ENCODE data around the gene CCDC138.

CCDC138 gene

DNA sequence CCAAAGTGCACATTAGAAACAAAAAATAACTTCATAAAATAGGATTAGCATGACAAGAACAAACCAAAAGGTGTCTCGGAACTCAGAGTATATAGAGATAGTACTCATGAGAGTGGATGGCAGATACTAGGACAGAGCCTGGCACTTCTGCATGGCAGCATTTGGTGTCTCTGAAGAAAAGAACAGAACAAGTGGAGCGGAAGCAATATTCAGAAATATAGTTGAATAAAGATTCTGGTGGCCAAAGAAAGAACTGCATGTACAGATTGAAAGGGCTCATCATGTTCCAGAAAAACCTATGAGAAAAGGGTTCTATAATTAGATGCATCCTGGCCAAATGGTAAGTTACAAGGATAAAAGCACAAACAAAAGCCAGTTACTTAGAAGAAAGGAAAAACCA is 90.9 kb downstream of the CCDC138 start:
- Histone ChIP-seq H3K27me3 (replicated peaks; ENCODE audit: control insufficient read depth, insufficient read depth, low read length, poor library complexity, severe bottlenecking) (no peaks in the 10 kb centered on the region), H3K4me1 (ENCODE audit: control insufficient read depth, insufficient read depth, low read length, poor library complexity, severe bottlenecking) (no peaks in the 10 kb centered on the region), H3K9me3 (ENCODE audit: control insufficient read depth, low read length) (no peaks in the 10 kb centered on the region), H3K27ac (ENCODE audit: insufficient read depth, low read length, poor library complexity, severe bottlenecking) (no peak overlapping the region), H3K4me3 (ENCODE audit: insufficient read depth, low read depth, low read length, poor library complexity, severe bottlenecking) (no peak overlapping the region), H3K36me3 (ENCODE audit: control insufficient read depth, insufficient read depth, low read length) (no peaks in the 10 kb centered on the region)
- DNase-seq, result no peak

DNA sequence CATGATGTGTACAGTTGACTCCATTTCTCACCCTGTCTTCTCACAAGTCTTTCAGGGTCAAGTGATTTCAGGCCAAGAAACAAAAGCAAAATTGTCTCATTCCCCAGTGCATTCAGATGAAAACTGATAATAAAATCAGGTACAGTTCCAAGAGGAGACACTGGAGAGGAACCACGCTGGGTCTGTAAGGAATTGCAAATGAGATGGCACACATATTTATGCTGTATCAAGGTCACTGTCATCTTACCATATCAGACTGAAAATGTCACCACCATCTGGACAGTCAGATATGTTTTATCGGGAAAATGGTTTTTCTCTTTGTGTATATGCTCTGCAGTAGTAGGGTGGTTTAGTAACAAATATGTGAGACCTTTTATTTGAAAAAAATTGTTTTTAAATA is 91.7 kb downstream of the CCDC138 start:
- Histone ChIP-seq H3K4me1 (ENCODE audit: control insufficient read depth, insufficient read depth, low read length, poor library complexity, severe bottlenecking) (no peaks in the 10 kb centered on the region), H3K9me3 (ENCODE audit: control insufficient read depth, low read length) (no peaks in the 10 kb centered on the region), H3K27ac (ENCODE audit: insufficient read depth, low read length, poor library complexity, severe bottlenecking) (no peak overlapping the region), H3K36me3 (ENCODE audit: control insufficient read depth, insufficient read depth, low read length) (no peaks in the 10 kb centered on the region), H3K27me3 (replicated peaks; ENCODE audit: control insufficient read depth, insufficient read depth, low read length, poor library complexity, severe bottlenecking) (no peaks in the 10 kb centered on the region), H3K4me3 (ENCODE audit: insufficient read depth, low read depth, low read length, poor library complexity, severe bottlenecking) (no peak overlapping the region)
- no peak for DNase-seq

DNA sequence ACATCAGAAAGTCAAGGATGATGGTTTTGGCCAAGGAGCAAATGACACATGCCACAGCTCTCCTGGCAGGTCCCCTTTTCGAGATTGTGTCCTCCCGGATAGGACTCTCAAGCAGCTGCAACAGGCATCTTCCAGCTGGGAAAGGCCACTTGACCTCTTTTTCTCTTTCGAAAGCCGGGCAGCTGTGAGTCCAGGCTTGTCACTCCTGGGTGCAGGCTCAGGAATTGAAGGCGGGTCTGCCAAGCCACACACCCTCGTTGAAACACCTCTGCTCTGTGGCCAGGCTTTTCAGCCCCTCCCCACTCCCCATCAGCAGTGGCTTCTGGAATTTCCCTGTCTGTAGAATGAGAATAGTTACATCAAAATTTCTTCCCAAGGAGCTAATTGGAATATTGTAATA is 98.0 kb downstream of the CCDC138 start:
- Histone ChIP-seq H3K27ac (ENCODE audit: insufficient read depth, low read length, poor library complexity, severe bottlenecking) (no peak overlapping the region), H3K4me1 (ENCODE audit: control insufficient read depth, insufficient read depth, low read length, poor library complexity, severe bottlenecking) (no peaks in the 10 kb centered on the region), H3K9me3 (ENCODE audit: control insufficient read depth, low read length) (no peaks in the 10 kb centered on the region)

GRCh38 chr2:108889907-108890306 is 103.3 kb downstream of the CCDC138 start:
- DNase-seq, result no peak
- Histone ChIP-seq H3K4me1 (ENCODE audit: control insufficient read depth, insufficient read depth, low read length, poor library complexity, severe bottlenecking) (no peaks in the 10 kb centered on the region), H3K27me3 (replicated peaks; ENCODE audit: control insufficient read depth, insufficient read depth, low read length, poor library complexity, severe bottlenecking) (no peaks in the 10 kb centered on the region)

More for the DNA sequence above, 98.0 kb downstream of the CCDC138 start:
- Histone ChIP-seq H3K4me3 (ENCODE audit: insufficient read depth, low read depth, low read length, poor library complexity, severe bottlenecking) (no peak overlapping the region), H3K36me3 (ENCODE audit: control insufficient read depth, insufficient read depth, low read length) (no peaks in the 10 kb centered on the region), H3K27me3 (replicated peaks; ENCODE audit: control insufficient read depth, insufficient read depth, low read length, poor library complexity, severe bottlenecking) (no peaks in the 10 kb centered on the region)
- no peak for DNase-seq

DNA sequence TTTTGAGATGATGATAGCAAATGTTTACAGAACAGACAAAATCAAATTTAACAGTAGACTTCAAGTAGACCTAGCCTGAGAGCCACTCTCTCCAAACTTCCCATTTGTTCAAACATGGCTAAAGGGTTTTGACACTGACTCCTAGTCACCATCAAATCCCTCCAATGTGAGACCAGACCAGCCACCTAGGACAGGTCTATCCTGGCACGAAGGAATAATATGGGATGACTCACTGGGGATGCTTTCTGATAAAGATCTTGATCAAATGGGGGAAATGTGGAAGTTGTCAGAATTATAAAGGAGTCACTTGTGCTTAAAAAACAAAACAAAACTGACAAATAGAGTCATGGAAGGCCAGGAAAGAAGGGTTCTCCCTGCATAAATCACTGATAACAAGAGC is 106.7 kb downstream of the CCDC138 start:
- Histone ChIP-seq H3K4me1 (ENCODE audit: control insufficient read depth, insufficient read depth, low read length, poor library complexity, severe bottlenecking) (no peaks in the 10 kb centered on the region), H3K9me3 (ENCODE audit: control insufficient read depth, low read length) (peaks cover 9% of the 10 kb centered on the region), H3K4me3 (ENCODE audit: insufficient read depth, low read depth, low read length, poor library complexity, severe bottlenecking) (no peak overlapping the region), H3K27ac (ENCODE audit: insufficient read depth, low read length, poor library complexity, severe bottlenecking) (no peak overlapping the region), H3K27me3 (replicated peaks; ENCODE audit: control insufficient read depth, insufficient read depth, low read length, poor library complexity, severe bottlenecking) (no peaks in the 10 kb centered on the region), H3K36me3 (ENCODE audit: control insufficient read depth, insufficient read depth, low read length) (peaks cover 5% of the 10 kb centered on the region)
- DNase-seq, result no peak

More at GRCh38 chr2:108889907-108890306, 103.3 kb downstream of the CCDC138 start:
- H3K27ac ChIP-seq (ENCODE audit: insufficient read depth, low read length, poor library complexity, severe bottlenecking), result no peak overlapping the region
- H3K4me3 ChIP-seq (ENCODE audit: insufficient read depth, low read depth, low read length, poor library complexity, severe bottlenecking), result no peak overlapping the region
- H3K36me3 ChIP-seq (ENCODE audit: control insufficient read depth, insufficient read depth, low read length), result no peaks in the 10 kb centered on the region
- H3K9me3 ChIP-seq (ENCODE audit: control insufficient read depth, low read length), result peaks cover 9% of the 10 kb centered on the region

DNA sequence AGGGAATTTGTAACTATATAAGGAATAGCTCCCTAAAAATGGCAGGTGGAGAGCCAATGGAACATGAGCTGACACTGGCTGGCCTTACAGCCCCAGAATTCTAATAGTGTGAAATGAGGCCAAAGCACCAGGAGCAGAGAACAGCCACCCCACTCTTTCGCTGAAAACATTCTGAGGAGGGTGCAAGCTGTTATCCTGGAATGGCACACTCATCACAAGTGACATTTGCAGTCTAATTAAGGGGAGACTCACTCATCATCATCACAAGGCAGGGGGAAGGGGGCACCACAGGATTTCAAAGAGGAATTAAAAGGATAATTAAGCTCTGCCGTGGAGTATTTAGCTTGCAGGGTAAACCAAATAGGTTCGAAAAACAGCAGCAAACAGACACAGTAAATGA is 108.2 kb downstream of the CCDC138 start:
- Histone ChIP-seq H3K27ac (ENCODE audit: insufficient read depth, low read length, poor library complexity, severe bottlenecking) (no peak overlapping the region), H3K4me3 (ENCODE audit: insufficient read depth, low read depth, low read length, poor library complexity, severe bottlenecking) (no peak overlapping the region), H3K9me3 (ENCODE audit: control insufficient read depth, low read length) (peaks cover 8% of the 10 kb centered on the region), H3K4me1 (ENCODE audit: control insufficient read depth, insufficient read depth, low read length, poor library complexity, severe bottlenecking) (no peaks in the 10 kb centered on the region), H3K36me3 (ENCODE audit: control insufficient read depth, insufficient read depth, low read length) (peaks cover 5% of the 10 kb centered on the region), H3K27me3 (replicated peaks; ENCODE audit: control insufficient read depth, insufficient read depth, low read length, poor library complexity, severe bottlenecking) (no peaks in the 10 kb centered on the region)
- DNase-seq, result no peak

- Histone ChIP-seq H3K9me3 (ENCODE audit: control insufficient read depth, low read length) (peaks cover 4% of the 10 kb centered on the region), H3K27me3 (replicated peaks; ENCODE audit: control insufficient read depth, insufficient read depth, low read length, poor library complexity, severe bottlenecking) (no peaks in the 10 kb centered on the region), H3K36me3 (ENCODE audit: control insufficient read depth, insufficient read depth, low read length) (peaks cover 5% of the 10 kb centered on the region), H3K4me1 (ENCODE audit: control insufficient read depth, insufficient read depth, low read length, poor library complexity, severe bottlenecking) (no peaks in the 10 kb centered on the region), H3K4me3 (ENCODE audit: insufficient read depth, low read depth, low read length, poor library complexity, severe bottlenecking) (no peak overlapping the region), H3K27ac (ENCODE audit: insufficient read depth, low read length, poor library complexity, severe bottlenecking) (no peak overlapping the region)
- DNase-seq, result no peak
These were observed 108.6 kb downstream of the CCDC138 start for GRCh38 chr2:108895188-108895587.

DNA sequence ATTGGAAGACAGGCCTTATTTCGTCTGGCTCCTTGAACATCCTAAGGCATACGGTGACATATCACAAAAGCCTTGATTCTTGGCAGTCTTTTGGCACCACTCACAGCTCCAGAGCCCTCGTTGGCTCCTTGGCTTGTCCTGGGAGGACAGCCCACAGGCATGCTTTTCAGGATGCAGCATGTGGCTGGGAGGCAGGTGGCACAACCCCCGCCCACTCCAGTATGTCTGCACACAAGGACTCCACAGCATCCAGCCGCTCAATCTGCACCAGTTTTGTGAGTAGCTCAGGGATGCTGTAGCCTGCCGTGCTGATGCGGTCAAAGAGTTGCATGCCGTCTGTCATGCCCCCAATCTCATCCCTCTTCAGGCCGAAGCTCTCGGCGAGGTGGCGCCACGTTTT is 110.2 kb downstream of the CCDC138 start:
- no peak for DNase-seq
- Histone ChIP-seq H3K27ac (ENCODE audit: insufficient read depth, low read length, poor library complexity, severe bottlenecking) (no peak overlapping the region), H3K4me3 (ENCODE audit: insufficient read depth, low read depth, low read length, poor library complexity, severe bottlenecking) (no peak overlapping the region), H3K27me3 (replicated peaks; ENCODE audit: control insufficient read depth, insufficient read depth, low read length, poor library complexity, severe bottlenecking) (no peaks in the 10 kb centered on the region), H3K9me3 (ENCODE audit: control insufficient read depth, low read length) (no peaks in the 10 kb centered on the region), H3K36me3 (ENCODE audit: control insufficient read depth, insufficient read depth, low read length) (peaks cover 5% of the 10 kb centered on the region), H3K4me1 (ENCODE audit: control insufficient read depth, insufficient read depth, low read length, poor library complexity, severe bottlenecking) (no peaks in the 10 kb centered on the region)

DNA sequence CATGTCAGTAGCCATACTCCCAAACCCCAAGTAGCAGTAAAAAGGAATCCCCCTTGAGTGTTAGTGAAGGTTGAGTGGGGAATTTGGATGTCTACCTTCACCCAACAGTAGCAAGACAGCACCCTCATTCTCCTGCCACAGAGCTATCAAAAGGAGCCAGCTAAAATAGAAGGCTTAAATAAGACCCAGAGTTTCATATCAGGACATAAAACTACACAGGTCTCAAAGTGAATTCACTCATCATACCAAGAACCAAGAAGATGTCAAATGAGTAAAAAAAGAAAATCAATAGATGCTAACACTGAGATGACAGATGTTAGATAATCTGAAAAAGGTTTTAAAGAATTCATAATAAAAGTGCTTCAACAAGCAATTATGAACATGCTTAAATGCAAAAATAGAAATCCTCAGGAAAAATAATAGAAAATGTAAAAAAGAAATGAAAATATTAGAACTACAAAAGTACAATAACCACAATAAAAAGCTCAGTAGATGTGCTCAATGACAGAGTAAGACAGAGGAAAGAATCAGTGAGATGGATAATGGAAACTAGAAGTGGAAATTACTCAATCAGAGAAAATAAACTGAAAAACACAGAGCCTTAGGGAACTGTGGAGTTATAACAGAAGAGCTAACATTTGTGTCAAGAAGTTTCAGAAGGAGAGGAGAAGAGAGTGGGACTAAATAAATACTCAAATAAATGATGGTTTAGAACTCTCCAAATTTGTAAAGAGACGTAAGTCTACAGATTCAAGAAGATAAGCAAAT is 111.9 kb downstream of the CCDC138 start:
- no peak overlapping the region for H3K4me3 ChIP-seq (ENCODE audit: insufficient read depth, low read depth, low read length, poor library complexity, severe bottlenecking)
- H3K27ac ChIP-seq (ENCODE audit: insufficient read depth, low read length, poor library complexity, severe bottlenecking), result no peak overlapping the region
- H3K36me3 ChIP-seq (ENCODE audit: control insufficient read depth, insufficient read depth, low read length), result peaks cover 5% of the 10 kb centered on the region
- H3K4me1 ChIP-seq (ENCODE audit: control insufficient read depth, insufficient read depth, low read length, poor library complexity, severe bottlenecking), result no peaks in the 10 kb centered on the region
- DNase-seq, result no peak
- H3K9me3 ChIP-seq (ENCODE audit: control insufficient read depth, low read length), result no peaks in the 10 kb centered on the region
- no peaks in the 10 kb centered on the region for H3K27me3 ChIP-seq (replicated peaks; ENCODE audit: control insufficient read depth, insufficient read depth, low read length, poor library complexity, severe bottlenecking)

GRCh38 chr2:108904680-108905079 is 118.1 kb downstream of the CCDC138 start:
- Histone ChIP-seq H3K27ac (ENCODE audit: insufficient read depth, low read length, poor library complexity, severe bottlenecking) (no peak overlapping the region), H3K4me3 (ENCODE audit: insufficient read depth, low read depth, low read length, poor library complexity, severe bottlenecking) (no peak overlapping the region), H3K4me1 (ENCODE audit: control insufficient read depth, insufficient read depth, low read length, poor library complexity, severe bottlenecking) (no peaks in the 10 kb centered on the region), H3K36me3 (ENCODE audit: control insufficient read depth, insufficient read depth, low read length) (no peaks in the 10 kb centered on the region), H3K9me3 (ENCODE audit: control insufficient read depth, low read length) (no peaks in the 10 kb centered on the region), H3K27me3 (replicated peaks; ENCODE audit: control insufficient read depth, insufficient read depth, low read length, poor library complexity, severe bottlenecking) (no peaks in the 10 kb centered on the region)
- DNase-seq, result no peak
